Measurements from ENCODE around the gene TYMP. TPM values are rescaled to one million over a fixed set of nuclear protein-coding genes. Genes with fewer than 3 reads are reported as not detected.

Gene TYMP
- total and polyA plus RNA-seq, 2 donors (not counting 1 experiment from before 2014, with no cell fraction given), result 3.7 to 40.1 TPM

DNA sequence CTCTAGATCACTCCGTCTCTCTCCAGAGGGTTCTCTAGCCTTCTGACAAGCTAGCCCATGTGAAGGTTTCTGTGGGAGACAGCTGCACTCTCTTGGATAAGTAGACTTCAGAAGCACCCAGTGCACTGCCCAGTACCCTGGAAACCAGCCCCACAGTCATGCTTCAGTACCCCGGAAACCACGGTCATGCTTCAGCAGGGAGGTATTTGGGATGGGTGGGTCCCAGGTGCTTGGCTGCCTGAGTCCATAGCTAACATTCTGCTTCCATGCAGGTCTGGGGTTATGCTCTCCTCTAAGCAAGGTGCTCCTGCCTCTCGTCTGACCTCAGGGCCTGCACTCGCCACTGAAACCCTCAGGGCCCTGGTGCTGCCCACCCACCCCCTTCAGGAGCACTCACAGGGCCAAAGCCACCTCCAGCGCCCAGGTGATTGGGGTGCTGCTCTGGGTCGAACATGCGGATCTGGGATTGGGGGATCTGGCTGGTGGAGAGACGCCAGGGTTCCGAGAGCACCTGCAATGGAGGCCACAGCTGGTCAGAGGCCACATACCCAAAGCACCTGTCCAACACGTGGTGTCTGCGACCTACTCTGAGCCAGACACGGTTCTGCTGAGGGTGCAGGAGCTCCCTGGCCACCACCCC lies 40.2 kb upstream of the TYMP start:
- no peaks in the 10 kb centered on the region for H4K20me1 ChIP-seq (ENCODE audit: control insufficient read depth, extremely low read depth, insufficient read depth, low read length)
- H3K9me3 ChIP-seq (ENCODE audit: control insufficient read depth, insufficient read depth, low read depth, low read length), result no peaks in the 10 kb centered on the region
- H3K27ac ChIP-seq (ENCODE audit: insufficient read depth, low read length), result no peak overlapping the region
- H3K9ac ChIP-seq (ENCODE audit: insufficient read depth, low read length), result no peak overlapping the region
- TF ChIP-seq CTCF (conservative IDR thresholded peaks at IDR 0.05 in 1 of 2, IDR thresholded peaks at IDR 0.05 in 1 of 2; ENCODE audit: low read depth in 1 of 2, low read length in 2 of 2) (no peak), EZH2 (IDR thresholded peaks at IDR 0.05; ENCODE audit: low read length, missing control alignments) (no peak)
- no peak overlapping the region for H3K4me2 ChIP-seq (ENCODE audit: extremely low read depth, insufficient read depth, low read length)
- H3K36me3 ChIP-seq (ENCODE audit: control insufficient read depth, insufficient read depth, low read length), result no peaks in the 10 kb centered on the region
- no peaks in the 10 kb centered on the region for H3K4me1 ChIP-seq (ENCODE audit: control insufficient read depth, extremely low read depth, insufficient read depth, low read length)
- no peak for DNase-seq (ENCODE audit: low read depth in 2 of 2)
- H3K79me2 ChIP-seq (ENCODE audit: control insufficient read depth, insufficient read depth, low read length), result no peaks in the 10 kb centered on the region
- no peaks in the 10 kb centered on the region for H3K27me3 ChIP-seq (ENCODE audit: control insufficient read depth, insufficient read depth, low read length)
- no peak overlapping the region for H2AFZ ChIP-seq (ENCODE audit: low read length)
- H3K4me3 ChIP-seq (replicated peaks in 1 of 4; ENCODE audit: control extremely low read depth in 1 of 4, insufficient read depth in 1 of 4, low read depth in 3 of 4, low read length in 4 of 4), result no peak overlapping the region

DNA sequence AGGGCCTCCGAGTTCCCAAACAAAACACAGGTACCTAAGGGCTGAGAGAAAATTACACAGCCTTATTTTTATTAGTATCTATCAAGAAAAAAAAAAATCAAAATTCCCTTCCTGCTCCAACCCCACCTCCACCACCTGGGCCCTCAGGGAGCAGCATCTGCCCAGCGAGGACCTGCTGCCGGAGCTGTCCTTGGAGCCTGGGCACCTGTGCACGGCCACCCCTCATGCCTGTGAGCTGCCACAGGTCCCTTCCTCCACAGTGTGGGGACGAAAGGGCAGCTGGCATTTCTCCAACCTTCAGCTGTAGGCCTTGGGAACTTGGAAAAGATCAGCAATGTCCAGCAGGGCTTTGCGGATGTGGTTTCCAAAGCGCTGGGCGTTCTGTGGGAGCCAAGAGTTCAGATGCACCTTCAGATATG lies 39.2 kb upstream of the TYMP start:
- H3K4me2 ChIP-seq (ENCODE audit: extremely low read depth, insufficient read depth, low read length), result no peak overlapping the region
- TF ChIP-seq CTCF (conservative IDR thresholded peaks at IDR 0.05 in 1 of 2, IDR thresholded peaks at IDR 0.05 in 1 of 2; ENCODE audit: low read depth in 1 of 2, low read length in 2 of 2), result no peak
- TF ChIP-seq EZH2 (IDR thresholded peaks at IDR 0.05; ENCODE audit: low read length, missing control alignments), result no peak
- no peak for DNase-seq (ENCODE audit: low read depth in 2 of 2)
- no peaks in the 10 kb centered on the region for H3K4me1 ChIP-seq (ENCODE audit: control insufficient read depth, extremely low read depth, insufficient read depth, low read length)
- H2AFZ ChIP-seq (ENCODE audit: low read length), result no peak overlapping the region
- no peaks in the 10 kb centered on the region for H3K79me2 ChIP-seq (ENCODE audit: control insufficient read depth, insufficient read depth, low read length)
- H4K20me1 ChIP-seq (ENCODE audit: control insufficient read depth, extremely low read depth, insufficient read depth, low read length), result no peaks in the 10 kb centered on the region
- H3K27me3 ChIP-seq (ENCODE audit: control insufficient read depth, insufficient read depth, low read length), result no peaks in the 10 kb centered on the region
- no peak overlapping the region for H3K4me3 ChIP-seq (replicated peaks in 1 of 4; ENCODE audit: control extremely low read depth in 1 of 4, insufficient read depth in 1 of 4, low read depth in 3 of 4, low read length in 4 of 4)
- no peaks in the 10 kb centered on the region for H3K9me3 ChIP-seq (ENCODE audit: control insufficient read depth, insufficient read depth, low read depth, low read length)
- H3K27ac ChIP-seq (ENCODE audit: insufficient read depth, low read length), result no peak overlapping the region
- H3K36me3 ChIP-seq (ENCODE audit: control insufficient read depth, insufficient read depth, low read length), result no peaks in the 10 kb centered on the region
- H3K9ac ChIP-seq (ENCODE audit: insufficient read depth, low read length), result no peak overlapping the region

- H3K79me2 ChIP-seq (ENCODE audit: control insufficient read depth, insufficient read depth, low read length), result no peaks in the 10 kb centered on the region
- no peaks in the 10 kb centered on the region for H3K36me3 ChIP-seq (ENCODE audit: control insufficient read depth, insufficient read depth, low read length)
- H2AFZ ChIP-seq (ENCODE audit: low read length), result no peak overlapping the region
- no peak overlapping the region for H3K4me2 ChIP-seq (ENCODE audit: extremely low read depth, insufficient read depth, low read length)
- no peaks in the 10 kb centered on the region for H4K20me1 ChIP-seq (ENCODE audit: control insufficient read depth, extremely low read depth, insufficient read depth, low read length)
- no peaks in the 10 kb centered on the region for H3K4me1 ChIP-seq (ENCODE audit: control insufficient read depth, extremely low read depth, insufficient read depth, low read length)
- no peak for DNase-seq (ENCODE audit: low read depth in 2 of 2)
- no peak overlapping the region for H3K27ac ChIP-seq (ENCODE audit: insufficient read depth, low read length)
- no peak overlapping the region for H3K4me3 ChIP-seq (replicated peaks in 1 of 4; ENCODE audit: control extremely low read depth in 1 of 4, insufficient read depth in 1 of 4, low read depth in 3 of 4, low read length in 4 of 4)
- H3K9ac ChIP-seq (ENCODE audit: insufficient read depth, low read length), result no peak overlapping the region
- no peaks in the 10 kb centered on the region for H3K27me3 ChIP-seq (ENCODE audit: control insufficient read depth, insufficient read depth, low read length)
- H3K9me3 ChIP-seq (ENCODE audit: control insufficient read depth, insufficient read depth, low read depth, low read length), result no peaks in the 10 kb centered on the region
- TF ChIP-seq CTCF (conservative IDR thresholded peaks at IDR 0.05 in 1 of 2, IDR thresholded peaks at IDR 0.05 in 1 of 2; ENCODE audit: low read depth in 1 of 2, low read length in 2 of 2), result no peak
- no peak for TF ChIP-seq EZH2 (IDR thresholded peaks at IDR 0.05; ENCODE audit: low read length, missing control alignments)
Observed at GRCh38 chr22:50568626-50569025, 38.8 kb upstream of the TYMP start.

All from fibroblast of lung (primary cell).